GM19372 (cell line): Measurements from ENCODE around the gene MED26.

ENCODE experiments used
- ATAC-seq: cut with Tn5 transposase; IDR thresholded peaks from one replicate; pipeline ENCODE4 v1.9.1; 2021; ENCODE audit warnings: mild to moderate bottlenecking, low read depth, moderate library complexity; ENCODE audit not compliant: unreplicated experiment

The MED26 gene

GRCh38 chr19:16593181-16593580 is 34.8 kb downstream of the MED26 start:
- ATAC-seq: no peak

- no peak for ATAC-seq
These were observed 36.0 kb downstream of the MED26 start for GRCh38 chr19:16591803-16592556.

- no peak for ATAC-seq
These were observed 36.9 kb downstream of the MED26 start for GRCh38 chr19:16590876-16591802.

- ATAC-seq: no peak
These were observed 38.1 kb downstream of the MED26 start for GRCh38 chr19:16589917-16590316.

GRCh38 chr19:16588824-16589577 is 39.0 kb downstream of the MED26 start:
- ATAC-seq: no peak

- ATAC-seq: no peak
These were observed 39.9 kb downstream of the MED26 start for GRCh38 chr19:16587833-16588823.

- ATAC-seq: no peak
These were observed 40.8 kb downstream of the MED26 start for GRCh38 chr19:16586991-16587832.

GRCh38 chr19:16586477-16586871 is 41.5 kb downstream of the MED26 start:
- ATAC-seq: no peak

GRCh38 chr19:16585808-16586476 is 42.1 kb downstream of the MED26 start:
- no peak for ATAC-seq

GRCh38 chr19:16585094-16585801 is 42.8 kb downstream of the MED26 start:
- ATAC-seq: no peak

- ATAC-seq: peak; percentile 66
These were observed 43.5 kb downstream of the MED26 start for GRCh38 chr19:16584248-16585093.

GRCh38 chr19:16582486-16583261 is 45.3 kb downstream of the MED26 start:
- ATAC-seq: no peak

- no peak for ATAC-seq
These were observed 46.0 kb downstream of the MED26 start for GRCh38 chr19:16581971-16582343.

GRCh38 chr19:16581145-16581970 is 46.6 kb downstream of the MED26 start:
- no peak for ATAC-seq

GRCh38 chr19:16579381-16579780 is 48.6 kb downstream of the MED26 start:
- no peak for ATAC-seq
